Activated CD8-positive, alpha-beta memory T cell treated with anti-CD3 and anti-CD28 coated beads, Interleukin-2, amount 50 U/mL, for 1 hour (primary cell): Measurements from ENCODE around the gene POLE4.

Source experiments
- DNase-seq: peaks from one replicate; pipeline ENCODE4 v3.0.0-alpha.2; 2020; ENCODE audit errors: extremely low read depth

The POLE4 gene

DNA sequence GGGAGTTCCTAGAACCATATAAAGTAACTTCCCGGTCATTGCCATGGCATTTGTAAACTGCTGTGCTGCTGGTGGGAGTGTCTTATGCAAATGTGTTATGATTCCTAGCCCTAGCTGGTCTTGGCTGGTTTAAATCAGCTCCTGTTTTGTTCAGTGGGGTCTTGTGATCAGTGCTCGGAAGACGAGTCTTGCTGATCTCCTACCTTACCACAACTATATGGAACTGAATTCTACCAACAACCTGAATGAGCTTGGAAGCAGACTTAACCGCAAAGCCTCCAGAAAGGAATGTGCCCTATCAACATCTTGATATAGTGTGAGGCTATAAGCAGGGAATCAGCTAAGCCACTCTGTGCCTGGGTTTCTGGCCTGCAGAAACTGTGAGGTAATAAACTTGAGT lies 33.5 kb downstream of the POLE4 start:
- no peak for DNase-seq

DNA sequence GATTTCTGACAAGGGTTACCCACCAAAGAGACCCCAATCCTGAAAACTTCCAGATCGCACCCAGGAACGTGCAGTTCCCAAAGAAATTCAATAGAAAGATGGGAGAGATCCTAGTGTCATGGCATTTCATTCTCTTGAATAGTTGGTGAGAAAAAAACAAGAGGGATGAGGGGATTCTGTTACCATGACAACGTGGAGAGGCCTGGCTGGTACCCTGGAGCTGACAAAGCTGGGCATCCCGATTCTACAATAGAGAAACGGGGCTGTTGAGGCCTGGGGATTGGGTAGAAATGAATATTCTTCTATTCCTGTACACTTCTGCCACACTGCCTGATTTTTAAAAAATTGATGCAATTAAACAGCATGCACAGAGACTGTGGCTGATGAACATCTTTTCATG lies 41.0 kb downstream of the POLE4 start:
- DNase-seq = no peak

DNA sequence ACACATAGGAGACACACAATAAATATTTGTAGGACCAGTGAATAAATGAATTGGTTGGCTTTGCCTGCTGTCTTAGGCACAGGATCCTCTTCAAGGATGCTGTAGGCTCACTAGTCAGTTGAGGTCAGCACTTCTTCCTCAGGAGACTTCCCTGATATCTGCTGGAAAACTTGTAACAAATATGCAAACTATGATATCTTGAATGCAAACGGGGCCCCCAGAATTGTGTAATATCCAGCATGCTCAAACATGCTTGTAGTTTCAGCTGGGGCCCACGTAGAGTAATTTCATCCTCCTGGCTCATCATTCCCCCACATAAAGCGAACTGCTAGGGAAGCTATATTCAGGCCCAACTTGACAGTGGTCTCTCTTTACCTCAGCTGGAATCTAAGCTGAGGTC lies 43.6 kb downstream of the POLE4 start:
- no peak for DNase-seq

DNA sequence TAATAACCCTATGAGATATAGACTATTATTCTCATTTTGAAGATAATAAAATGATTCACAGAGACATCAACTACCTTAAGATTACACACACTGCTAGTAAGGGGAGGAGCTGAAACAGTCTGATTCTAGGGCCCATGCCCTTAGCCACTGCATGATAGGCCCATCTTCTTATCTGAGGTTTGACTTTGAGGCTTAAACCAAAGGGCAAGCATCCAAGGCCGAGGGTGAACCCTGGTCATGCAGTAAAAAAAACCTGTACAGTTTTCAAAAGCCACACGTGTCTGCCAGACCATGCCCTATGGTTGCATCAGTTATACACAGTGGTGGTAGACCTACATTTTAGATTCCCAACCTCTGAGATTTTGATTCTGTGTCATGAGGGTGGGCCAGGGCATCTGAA lies 44.8 kb downstream of the POLE4 start:
- DNase-seq = no peak

DNA sequence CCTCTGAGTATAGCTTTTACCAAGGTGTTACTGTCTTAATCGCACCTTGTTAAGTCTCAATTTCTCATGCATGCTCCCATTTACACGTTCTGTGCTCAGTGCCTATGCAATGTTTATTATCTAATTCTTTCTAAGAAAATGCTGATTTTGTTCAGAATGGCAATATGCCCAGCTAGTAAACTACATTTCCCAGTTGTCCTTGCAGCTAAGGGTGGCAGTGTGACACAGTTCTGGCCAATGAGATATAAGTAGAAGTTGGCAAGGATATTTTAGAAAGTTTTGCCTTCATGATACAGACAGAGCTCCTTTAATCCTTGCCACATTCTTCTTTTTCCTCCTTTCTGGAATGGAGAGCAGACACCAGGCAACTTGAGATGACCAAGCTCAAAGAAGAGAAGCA lies 45.3 kb downstream of the POLE4 start:
- no peak for DNase-seq

DNA sequence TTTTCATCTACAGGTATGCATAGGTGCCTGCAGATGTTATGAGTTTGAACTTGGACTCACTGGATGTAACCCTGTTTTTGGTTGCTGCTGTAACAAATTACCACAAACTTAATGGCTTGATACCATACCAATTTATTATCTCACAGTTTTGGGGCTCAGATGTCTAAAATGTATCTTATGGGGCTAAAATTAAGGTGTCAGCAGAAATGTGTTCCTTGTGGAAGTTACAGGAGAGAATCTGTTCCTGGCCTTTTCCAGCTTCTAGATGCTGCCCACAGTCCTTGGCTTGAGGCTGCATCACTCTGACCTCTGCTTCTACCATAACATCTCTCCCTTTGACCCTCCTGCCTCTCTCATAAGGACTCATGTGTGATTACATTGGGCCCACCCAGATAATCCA lies 47.6 kb downstream of the POLE4 start:
- no peak for DNase-seq

DNA sequence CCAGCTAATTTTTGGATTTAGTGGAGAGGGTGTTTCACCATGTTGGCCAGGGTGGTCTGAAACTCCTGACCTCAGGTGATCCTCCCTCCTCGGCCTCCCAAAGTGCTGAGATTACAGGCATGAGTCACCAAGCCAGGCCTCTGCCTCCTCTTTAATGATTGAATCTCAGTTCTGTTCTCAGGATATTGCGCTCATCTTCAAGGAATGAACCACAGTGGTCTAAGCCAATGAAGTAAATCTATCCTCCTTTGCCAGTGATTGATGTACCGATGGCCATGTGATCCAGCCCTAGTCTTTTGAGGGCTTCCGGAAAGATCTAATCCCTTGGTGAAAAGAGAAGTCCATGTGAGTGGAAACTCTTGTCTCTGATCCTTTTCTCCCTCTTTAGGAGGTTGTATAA lies 48.6 kb downstream of the POLE4 start:
- no peak for DNase-seq

DNA sequence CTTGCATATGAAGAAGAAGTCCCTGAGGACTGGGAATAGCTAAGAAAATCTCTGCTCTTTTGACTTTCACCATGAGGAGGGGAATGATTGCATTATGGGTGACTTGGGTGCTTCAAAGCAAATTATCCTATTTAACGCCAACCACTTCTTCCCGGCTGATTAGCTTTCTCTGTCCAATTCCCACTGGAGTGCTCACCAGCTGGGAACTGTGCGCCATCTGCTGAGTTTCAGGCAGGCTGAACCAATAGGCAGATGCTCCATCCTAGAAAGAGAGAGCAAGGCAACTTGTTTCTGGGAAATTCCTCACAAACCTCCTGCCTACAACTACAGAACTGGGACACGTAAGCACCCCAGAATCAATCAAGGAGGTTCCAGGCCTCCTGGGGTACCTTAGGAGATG lies 49.4 kb downstream of the POLE4 start:
- DNase-seq = no peak

DNA sequence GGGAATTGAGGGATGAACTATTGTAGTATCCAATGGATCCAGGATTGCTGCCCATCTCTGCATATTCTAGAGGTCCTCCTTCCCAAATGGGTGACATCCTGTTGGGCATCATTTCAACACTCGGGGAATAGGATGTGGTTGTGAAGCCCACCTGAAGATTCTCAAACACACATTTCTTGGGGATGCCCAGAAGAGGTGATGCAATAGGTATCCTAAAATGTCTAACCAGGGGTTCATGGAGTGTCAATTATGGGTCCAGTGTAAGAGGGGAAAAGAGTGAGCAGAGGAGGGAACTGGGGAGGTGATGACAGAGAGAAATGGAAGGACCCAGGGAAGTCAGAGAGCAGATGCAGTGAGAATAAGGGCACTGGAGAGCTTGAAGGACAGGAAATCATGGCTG lies 52.1 kb downstream of the POLE4 start:
- DNase-seq = no peak

DNA sequence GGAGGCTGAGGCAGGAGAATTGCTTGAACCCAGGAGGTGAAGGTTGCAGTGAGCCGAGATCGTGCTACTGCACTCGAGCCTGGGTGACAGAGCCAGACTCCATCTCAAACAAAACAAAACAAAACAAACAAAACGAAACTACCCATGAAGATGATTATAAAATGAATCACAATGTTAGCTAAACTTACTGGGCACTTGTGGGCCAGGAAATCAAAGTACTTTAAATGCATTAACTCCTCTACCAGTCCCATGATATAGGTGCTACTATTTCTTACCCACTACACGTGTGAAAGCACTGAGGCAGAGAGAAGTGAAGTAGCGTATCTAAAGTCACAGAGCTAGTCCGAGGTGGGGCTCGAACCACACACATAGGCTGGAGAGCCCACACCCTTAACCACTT lies 53.6 kb downstream of the POLE4 start:
- no peak for DNase-seq

DNA sequence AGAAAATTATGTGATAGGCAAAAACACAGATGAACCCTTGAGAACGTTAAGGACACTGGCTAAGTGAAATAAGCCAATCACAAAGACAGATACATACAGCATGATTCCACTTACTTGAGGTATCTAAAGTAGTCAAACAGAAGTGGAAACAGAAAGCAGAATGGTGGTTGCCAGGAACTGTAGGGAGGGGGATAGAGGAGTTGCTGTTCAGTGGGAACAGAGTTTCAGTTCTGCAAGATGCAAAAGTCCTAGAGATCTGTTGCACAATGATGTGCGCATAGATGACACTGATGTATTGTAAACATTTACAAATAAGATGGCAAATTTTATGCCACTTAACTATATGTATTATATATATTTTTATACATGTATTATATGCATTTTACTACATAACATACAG lies 59.7 kb downstream of the POLE4 start:
- DNase-seq = no peak
